Muscle of leg (tissue), 11 donors: ENCODE measurements around the gene BEAN1. TPM values are rescaled to one million over a fixed set of nuclear protein-coding genes. Genes with fewer than 3 reads are reported as not detected.
"Not testable (repeated sequence)": the region's sequence is repeated elsewhere in the genome, so short reads cannot be mapped to it uniquely, and the experiment has no call there.

Source experiments
- DNase-seq: peaks from one replicate; pipeline ENCODE4 v3.0.0; 2013
- H3K27ac ChIP-seq: one replicate; pipeline ENCODE4 v1.5.1; 2013; ENCODE audit warnings: mild to moderate bottlenecking, low read length, control low read depth
- H3K27me3 ChIP-seq: one replicate; pipeline ENCODE4 v1.6.1; 2013; ENCODE audit warnings: low read length; ENCODE audit not compliant: control insufficient read depth, insufficient read depth
- H3K36me3 ChIP-seq: one replicate; pipeline ENCODE4 v1.6.1; 2013; ENCODE audit warnings: low read length; ENCODE audit not compliant: control insufficient read depth, insufficient read depth
- H3K4me1 ChIP-seq: one replicate; pipeline ENCODE4 v1.6.1; 2013; ENCODE audit warnings: low read length; ENCODE audit not compliant: control insufficient read depth, insufficient read depth
- H3K4me3 ChIP-seq: one replicate; pipeline ENCODE4 v1.5.1; 2013; ENCODE audit warnings: low read length, control low read depth
- H3K9me3 ChIP-seq: replicated peaks from 2 replicates; pipeline ENCODE4 v1.6.1; 2013; ENCODE audit warnings: low read depth, low read length; ENCODE audit not compliant: control insufficient read depth
- WGBS: methylation state at CpG from one replicate; pipeline ENCODE4 v1.1.5; 2013; ENCODE audit warnings: missing lambda C conversion rate; ENCODE audit not compliant: insufficient coverage; 5-methylcytosine and 5-hydroxymethylcytosine counted together
- polyA plus RNA-seq, 8 donors: library from polyadenylated mRNA; unstranded; fragments of 120-200 nt; gene quantifications; one replicate each; pipeline versions ENCODE4 v1.2.1 to v1.2.3, GENCODE V29; 2013; ENCODE audit warnings: inconsistent platforms in 1 of 8, low replicate concordance in 1 of 8; ENCODE audit not compliant: insufficient read length in 8 of 8, insufficient read depth in 1 of 8
- total RNA-seq: library from RNA; stranded (reverse); fragments of 120-200 nt; gene quantifications from one replicate; pipeline ENCODE4 v1.2.4, GENCODE V29; 2013

BEAN1 gene
- total and polyA plus RNA-seq, 9 donors = 0.40 to 2.1 (median 0.80) TPM

DNA sequence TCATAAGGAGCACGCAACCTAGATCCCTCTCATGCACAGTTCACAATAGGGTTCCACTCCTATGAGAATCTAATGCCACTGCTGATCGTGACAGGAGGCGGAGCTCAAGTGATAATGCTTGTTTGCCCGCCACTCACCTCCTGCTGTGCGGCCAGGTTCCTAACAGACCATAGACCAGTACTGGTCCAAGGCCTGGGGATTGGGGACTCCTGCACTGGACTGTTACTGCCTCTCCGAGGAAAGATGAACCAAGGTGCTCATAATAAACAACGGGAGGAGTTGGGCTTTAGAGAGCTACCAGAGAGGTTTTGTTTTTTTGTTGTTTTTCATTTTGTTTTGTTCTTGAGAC is 64.6 kb downstream of the BEAN1 start:
- H3K4me3 ChIP-seq = no peak overlapping the region
- H3K36me3 ChIP-seq = no peaks in the 10 kb centered on the region
- no peak for DNase-seq
- peaks cover 2% of the 10 kb centered on the region for H3K9me3 ChIP-seq
- H3K27me3 ChIP-seq = no peaks in the 10 kb centered on the region
- H3K4me1 ChIP-seq = peaks cover 15% of the 10 kb centered on the region
- WGBS = 78% methylated on average over 6 of the region's 7 CpGs
- H3K27ac ChIP-seq = no peak overlapping the region

DNA sequence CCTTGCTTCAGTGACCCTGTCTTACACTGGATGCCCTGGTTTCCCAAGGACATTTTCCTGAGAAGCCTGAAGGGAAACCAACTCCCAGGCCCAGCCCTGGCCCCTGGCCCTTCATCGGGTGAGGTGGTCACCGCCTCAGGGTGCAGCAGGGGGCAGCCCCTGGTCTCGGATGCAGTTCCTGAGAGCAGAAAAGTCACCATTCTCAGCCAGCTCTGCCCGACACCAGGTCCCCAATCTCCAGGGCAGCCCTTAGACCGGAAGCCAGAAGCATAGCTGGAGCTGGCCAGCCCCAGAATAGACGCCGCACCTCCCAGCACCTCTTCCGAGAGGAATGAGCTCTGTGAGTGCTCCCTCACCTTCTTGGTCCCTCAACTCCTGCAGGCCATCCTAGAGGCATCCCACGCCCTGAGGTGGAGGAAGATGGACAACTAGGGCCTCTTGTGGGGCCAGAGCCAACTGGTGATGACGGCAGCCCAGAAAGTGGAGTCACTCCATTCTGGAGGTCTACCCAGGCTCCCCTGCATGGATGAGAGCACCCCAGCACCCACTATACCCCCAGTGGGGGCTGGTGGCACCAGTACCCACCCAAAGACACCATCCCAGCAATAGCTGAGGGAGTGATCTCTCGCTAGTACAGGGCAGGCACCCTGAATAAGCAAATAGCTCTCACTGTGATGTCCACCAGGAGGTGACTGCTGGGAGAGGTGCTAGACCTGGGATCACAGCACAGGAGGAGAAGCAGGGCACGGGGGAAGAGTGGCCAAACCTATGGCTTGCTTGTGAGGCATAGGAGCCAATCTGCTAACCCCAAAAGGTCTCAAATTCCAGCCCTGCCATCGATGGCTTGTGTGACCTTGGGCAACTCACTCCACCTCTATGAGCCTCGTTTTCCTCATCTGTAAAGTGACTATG is 66.7 kb downstream of the BEAN1 start:
- H3K4me3 ChIP-seq = no peak overlapping the region
- H3K27me3 ChIP-seq = no peaks in the 10 kb centered on the region
- WGBS = 79% methylated on average over 7 of the region's 14 CpGs
- DNase-seq = no peak
- no peaks in the 10 kb centered on the region for H3K36me3 ChIP-seq
- no peaks in the 10 kb centered on the region for H3K4me1 ChIP-seq
- H3K9me3 ChIP-seq = no peaks in the 10 kb centered on the region
- H3K27ac ChIP-seq = no peak overlapping the region

DNA sequence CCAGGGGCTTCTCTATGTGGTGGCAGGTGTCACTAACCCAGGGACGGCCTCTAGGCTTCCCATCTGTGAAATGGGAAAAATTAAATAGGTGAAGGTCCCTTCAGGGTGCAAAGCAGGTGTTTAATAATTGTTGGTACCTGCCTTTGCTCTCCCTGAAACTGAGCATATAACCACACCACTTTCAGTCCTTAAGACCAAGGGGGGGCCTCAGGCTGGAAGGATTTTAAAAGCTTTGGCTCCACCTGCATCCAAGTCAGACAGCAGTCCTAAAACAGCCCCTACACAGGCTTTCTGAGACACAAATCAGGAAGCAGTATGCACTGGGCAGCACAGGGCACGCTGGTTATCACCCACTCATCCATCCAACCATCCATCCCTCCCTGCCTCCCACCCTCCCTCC is 67.8 kb downstream of the BEAN1 start:
- no peak overlapping the region for H3K4me3 ChIP-seq
- WGBS = 80% methylated on average over 1 of the region's 2 CpGs
- no peak for DNase-seq

DNA sequence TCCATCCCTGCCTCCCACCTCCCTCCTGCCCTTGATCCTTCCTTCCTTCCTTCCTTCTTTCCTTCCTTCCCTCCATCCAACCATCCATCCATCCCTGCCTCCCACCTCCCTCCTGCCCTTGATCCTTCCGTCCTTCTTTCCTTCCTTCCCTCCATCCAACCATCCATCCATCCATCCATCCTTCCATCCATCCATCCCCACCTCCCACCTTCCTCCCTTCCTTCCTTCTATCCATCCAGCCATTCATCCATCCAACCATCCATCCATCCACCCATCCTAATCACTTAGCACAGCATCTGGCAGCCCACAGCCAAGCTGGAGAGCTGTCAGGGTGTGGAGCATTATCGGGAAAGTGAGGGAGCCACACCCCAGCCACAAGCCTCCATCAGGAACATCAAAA is 68.3 kb downstream of the BEAN1 start:
- Histone ChIP-seq H3K27me3 (no peaks in the 10 kb centered on the region), H3K27ac (no peak overlapping the region), H3K36me3 (no peaks in the 10 kb centered on the region), H3K4me3 (no peak overlapping the region), H3K9me3 (no peaks in the 10 kb centered on the region), H3K4me1 (no peaks in the 10 kb centered on the region)
- no peak for DNase-seq
- 90% methylated on average over 1 of the region's 2 CpGs for WGBS

More for the DNA sequence above, 67.8 kb downstream of the BEAN1 start:
- Histone ChIP-seq H3K4me1 (no peaks in the 10 kb centered on the region), H3K9me3 (no peaks in the 10 kb centered on the region), H3K27ac (no peak overlapping the region), H3K27me3 (no peaks in the 10 kb centered on the region), H3K36me3 (no peaks in the 10 kb centered on the region)

DNA sequence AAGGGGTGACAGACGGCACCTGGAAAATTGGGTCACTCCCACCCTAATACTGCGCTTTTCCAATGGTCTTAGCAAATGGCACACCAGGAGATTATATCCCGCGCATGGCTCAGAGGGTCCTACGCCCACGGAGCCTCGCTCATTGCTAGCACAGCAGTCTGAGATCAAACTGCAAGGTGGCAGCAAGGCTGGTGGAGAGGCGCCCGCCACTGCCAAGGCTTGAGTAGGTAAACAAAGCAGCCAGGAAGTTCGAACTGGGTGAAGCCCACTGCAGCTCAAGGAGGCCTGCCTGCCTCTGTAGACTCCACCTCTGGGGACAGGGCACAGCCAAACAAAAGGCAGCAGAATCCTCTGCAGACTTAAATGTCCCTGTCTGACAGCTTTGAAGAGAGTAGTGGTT is 69.1 kb downstream of the BEAN1 start:
- not testable (repeated sequence) for H3K36me3 ChIP-seq, H3K27ac ChIP-seq, H3K4me3 ChIP-seq, H3K9me3 ChIP-seq, H3K4me1 ChIP-seq, DNase-seq, H3K27me3 ChIP-seq
- WGBS = 100% methylated on average over 2 of the region's 10 CpGs

DNA sequence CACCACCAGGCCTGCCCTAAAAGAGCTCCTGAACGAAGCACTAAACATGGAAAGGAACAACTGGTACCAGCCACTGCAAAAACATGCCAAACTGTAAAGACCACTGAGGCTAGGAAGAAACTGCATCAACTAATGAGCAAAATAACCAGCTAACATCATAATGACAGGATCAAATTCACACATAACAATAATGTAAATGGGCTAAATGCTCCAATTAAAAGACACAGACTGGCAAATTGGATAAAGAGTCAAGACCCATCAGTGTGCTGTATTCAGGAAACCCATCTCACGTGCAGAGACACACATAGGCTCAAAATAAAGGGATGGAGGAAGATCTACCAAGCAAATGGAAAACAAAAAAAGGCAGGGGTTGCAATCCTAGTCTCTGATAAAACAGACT is 70.8 kb downstream of the BEAN1 start:
- H3K36me3 ChIP-seq, H3K27me3 ChIP-seq, DNase-seq, H3K4me3 ChIP-seq, H3K9me3 ChIP-seq, H3K27ac ChIP-seq, H3K4me1 ChIP-seq: not testable (repeated sequence)
- WGBS = no CpG with 5 or more reads among the region's 2 CpGs

DNA sequence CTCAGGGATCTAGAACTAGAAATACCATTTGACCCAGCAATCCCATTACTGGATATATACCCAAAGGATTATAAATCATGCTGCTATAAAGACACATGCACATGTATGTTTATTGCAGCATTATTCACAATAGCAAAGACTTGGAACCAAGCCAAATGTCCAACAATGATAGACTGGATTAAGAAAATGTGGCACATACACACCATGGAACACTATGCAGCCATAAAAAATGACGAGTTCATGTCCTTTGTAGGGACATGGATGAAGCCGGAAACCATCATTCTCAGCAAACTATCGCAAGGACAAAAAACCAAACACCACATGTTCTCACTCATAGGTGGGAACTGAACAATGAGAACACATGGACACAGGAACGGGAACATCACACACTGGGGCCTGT is 74.5 kb downstream of the BEAN1 start:
- H3K4me1 ChIP-seq, H3K4me3 ChIP-seq, H3K9me3 ChIP-seq, DNase-seq, H3K27ac ChIP-seq, H3K36me3 ChIP-seq, H3K27me3 ChIP-seq: not testable (repeated sequence)
- WGBS = no CpG with 5 or more reads among the region's 4 CpGs

DNA sequence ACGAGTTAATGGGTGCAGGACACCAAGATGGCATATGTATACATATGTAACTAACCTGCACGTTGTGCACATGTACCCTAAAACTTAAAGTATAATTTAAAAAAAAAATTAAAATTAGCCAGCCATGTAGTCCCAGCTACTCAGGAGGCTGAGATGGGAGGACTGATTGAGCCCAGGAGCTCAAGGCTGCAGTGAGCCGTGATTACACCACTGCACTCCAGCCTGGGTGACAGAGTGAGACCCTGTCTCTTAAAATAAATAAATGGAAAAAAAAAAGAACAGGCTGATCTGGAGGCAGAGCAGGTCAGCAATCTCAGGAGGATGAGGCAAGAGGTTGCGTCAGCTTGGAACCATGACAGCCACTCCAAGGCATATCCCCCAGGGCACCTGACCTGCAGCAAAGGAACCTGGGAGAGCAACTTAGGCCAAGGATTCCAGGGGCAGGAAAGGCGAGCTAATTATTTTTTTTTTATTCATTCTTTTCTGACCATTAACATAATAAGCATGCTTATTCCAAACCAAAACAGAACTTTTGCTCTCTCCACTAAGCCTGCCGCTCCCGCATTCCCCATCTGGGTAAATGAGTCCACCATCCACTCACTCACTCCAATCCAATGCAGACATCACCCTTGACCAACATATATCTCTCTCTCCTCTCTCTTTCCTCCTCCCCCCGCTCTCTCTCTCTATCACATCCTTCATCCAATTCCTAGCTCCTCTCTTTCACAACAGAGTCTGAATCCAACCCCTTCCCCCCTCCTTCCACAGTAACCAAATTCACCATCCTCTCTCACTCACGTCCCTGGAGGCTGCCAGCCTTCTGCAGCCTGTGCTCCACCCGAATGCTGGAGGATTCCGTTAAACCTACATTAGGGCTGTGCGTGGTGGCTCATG is 75.2 kb downstream of the BEAN1 start:
- Histone ChIP-seq H3K4me1 (no peaks in the 10 kb centered on the region), H3K9me3 (no peaks in the 10 kb centered on the region), H3K27me3 (no peaks in the 10 kb centered on the region), H3K36me3 (no peaks in the 10 kb centered on the region), H3K4me3 (no peak overlapping the region), H3K27ac (no peak overlapping the region)
- WGBS = 51% methylated on average over 7 of the region's 12 CpGs
- no peak for DNase-seq

DNA sequence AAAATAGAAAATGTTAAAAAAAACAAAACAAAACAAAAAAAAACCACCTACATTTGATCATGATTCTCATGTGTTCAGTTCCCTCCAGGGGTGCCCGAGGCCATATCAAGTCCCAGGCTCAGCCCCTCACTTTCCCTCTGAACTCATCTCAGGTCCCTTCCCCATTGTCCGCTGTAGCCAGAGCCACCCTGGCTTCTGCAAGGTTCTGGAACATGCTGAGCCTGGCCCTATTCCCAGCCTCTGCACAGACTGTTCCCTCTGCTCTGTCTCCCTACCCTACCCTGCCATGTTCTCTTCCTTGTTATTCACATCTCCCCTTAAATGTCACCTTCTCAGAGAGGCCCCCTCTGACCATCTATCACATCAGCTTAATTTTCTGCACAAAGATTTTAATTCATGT is 75.9 kb downstream of the BEAN1 start:
- H3K27ac ChIP-seq = no peak overlapping the region
- no peak overlapping the region for H3K4me3 ChIP-seq
- H3K4me1 ChIP-seq = no peaks in the 10 kb centered on the region
- WGBS = 59% methylated on average over 2 of the region's 2 CpGs
- H3K36me3 ChIP-seq = peaks cover 2% of the 10 kb centered on the region
- DNase-seq = no peak
- no peaks in the 10 kb centered on the region for H3K27me3 ChIP-seq
- H3K9me3 ChIP-seq = no peaks in the 10 kb centered on the region

DNA sequence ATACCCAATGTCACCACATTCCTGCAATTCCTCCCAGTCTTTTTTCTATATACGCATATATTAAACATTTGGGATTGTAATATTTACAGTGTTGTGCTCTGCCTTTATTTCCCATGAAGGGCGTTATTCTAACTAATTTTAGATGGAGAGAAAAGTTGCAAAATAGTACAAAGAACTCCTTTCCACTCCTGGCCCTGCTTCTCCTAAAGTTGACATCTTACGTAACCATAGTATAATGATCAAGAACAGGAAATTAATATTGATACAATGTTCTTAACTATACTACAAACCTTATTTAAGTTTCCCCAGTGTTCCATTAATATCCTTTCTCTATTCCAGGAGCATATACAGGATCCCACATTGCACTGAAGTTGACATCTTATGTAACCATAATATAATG is 76.5 kb downstream of the BEAN1 start:
- WGBS = no CpG with 5 or more reads among the region's 3 CpGs
- Histone ChIP-seq H3K9me3 (no peaks in the 10 kb centered on the region), H3K4me3 (no peak overlapping the region), H3K27me3 (no peaks in the 10 kb centered on the region), H3K27ac (no peak overlapping the region), H3K36me3 (peaks cover 7% of the 10 kb centered on the region), H3K4me1 (no peaks in the 10 kb centered on the region)
- no peak for DNase-seq
